Measurements from ENCODE around the gene TEX9. TPM values are rescaled to one million over a fixed set of nuclear protein-coding genes. Genes with fewer than 3 reads are reported as not detected.

The TEX9 gene
- total and polyA plus RNA-seq, 2 of the 4 experiments (the other 2 are of a cell fraction): 0.63 to 1.4 TPM

- DNase-seq: no peak
- Histone ChIP-seq H2BK20ac (ENCODE audit: low read depth, low read length) (no peak overlapping the region), H2BK5ac (ENCODE audit: low read depth, low read length, poor library complexity, severe bottlenecking) (no peak overlapping the region), H2BK120ac (ENCODE audit: low read depth, low read length) (no peak overlapping the region), H4K20me1 (ENCODE audit: insufficient read depth, low read length) (no peaks in the 10 kb centered on the region), H2BK15ac (ENCODE audit: low read depth, low read length) (no peak overlapping the region), H4K91ac (ENCODE audit: insufficient read depth, low read depth, low read length) (no peak overlapping the region), H3K27ac (ENCODE audit: insufficient read depth, low read length) (no peak overlapping the region), H3K4me2 (ENCODE audit: low read depth, low read length) (no peak overlapping the region), H4K5ac (ENCODE audit: low read depth, low read length) (no peak overlapping the region), H3K23ac (ENCODE audit: low read depth, low read length) (no peak overlapping the region), H3K18ac (ENCODE audit: low read depth, low read length) (no peak overlapping the region), H3K4me1 (ENCODE audit: control insufficient read depth, insufficient read depth, low read length) (no peaks in the 10 kb centered on the region), H2AK5ac (ENCODE audit: low read depth, low read length) (no peak overlapping the region), H4K8ac (ENCODE audit: low read depth in 2 of 2, low read length in 2 of 2) (no peak overlapping the region), H2AK9ac (replicated peaks; ENCODE audit: low read depth, low read length, poor library complexity) (no peak overlapping the region), H3K56ac (ENCODE audit: extremely low read depth, insufficient read depth, low read length) (no peak overlapping the region), H3K9me3 (ENCODE audit: control insufficient read depth, insufficient read depth, low read length) (no peaks in the 10 kb centered on the region), H3K4me3 (ENCODE audit: insufficient read depth, low read depth, low read length) (no peak overlapping the region), H3K9me1 (ENCODE audit: insufficient read depth, low read length) (no peaks in the 10 kb centered on the region), H3K27me3 (ENCODE audit: control insufficient read depth, insufficient read depth, low read length) (peaks cover 11% of the 10 kb centered on the region), H3K4ac (ENCODE audit: low read depth, low read length) (no peak overlapping the region), H3K79me1 (ENCODE audit: low read depth in 1 of 2, low read length in 2 of 2) (no peaks in the 10 kb centered on the region), H3K14ac (replicated peaks; ENCODE audit: low read depth, low read length) (no peak overlapping the region), H2AFZ (replicated peaks; ENCODE audit: low read length, poor library complexity) (no peak overlapping the region), H3K9ac (ENCODE audit: low read depth, low read length) (no peak overlapping the region), H3K36me3 (ENCODE audit: control insufficient read depth, insufficient read depth, low read length) (no peaks in the 10 kb centered on the region)
- intact Hi-C loops (cut with micrococcal nuclease): no loop called here
- TF ChIP-seq FOS (IDR thresholded peaks at IDR 0.05; ENCODE audit: low read depth, low read length): no peak
- dilution Hi-C loops (cut with HindIII; ENCODE audit: low sequenced_read_pairs, unreplicated experiment): no loop called here
- in situ Hi-C loops (cut with MboI; ENCODE audit: low sequenced_read_pairs): no loop called here
- no peak for ATAC-seq (ENCODE audit: low read depth)
- no CpG with 5 or more reads among the region's 1 CpG for WGBS, 2 experiments (ENCODE audit: extremely low coverage in 2 of 2, insufficient read length in 1 of 2)
- ChIA-PET CTCF (no interaction called here), POLR2A (ENCODE audit: unreplicated experiment) (interaction anchor here (0.6 kb wide), 1 partner anchor 181 kb away, joined by 3 read pairs; no protein-coding TSS in a partner anchor)
- no TSS peak for BruUV-seq (replicated peaks)
These were observed 107.8 kb downstream of the TEX9 start for GRCh38 chr15:56473017-56473416.
